Measurements from ENCODE around the gene MAP4K1.

DNA sequence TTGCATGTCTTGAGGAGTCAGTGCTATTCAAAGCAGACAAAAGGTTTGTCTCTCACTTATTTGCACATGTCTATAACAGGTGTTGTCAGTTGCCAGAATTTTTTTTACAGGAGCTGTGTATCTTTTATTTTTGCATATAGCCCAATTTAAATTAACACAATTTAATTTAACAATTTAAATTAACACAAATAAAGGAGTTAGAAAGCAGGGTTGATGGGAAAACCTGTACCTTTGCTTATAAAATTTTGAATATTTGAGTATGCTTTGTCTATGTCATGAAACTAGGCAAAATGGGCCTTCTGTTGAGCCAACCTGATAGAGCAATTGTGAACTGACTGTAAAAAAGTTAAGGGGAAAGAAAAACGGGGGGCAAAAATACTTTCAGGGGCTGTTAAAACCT, 78.0 kb downstream of the MAP4K1 start:
- TF ChIP-seq, protein P1, sequence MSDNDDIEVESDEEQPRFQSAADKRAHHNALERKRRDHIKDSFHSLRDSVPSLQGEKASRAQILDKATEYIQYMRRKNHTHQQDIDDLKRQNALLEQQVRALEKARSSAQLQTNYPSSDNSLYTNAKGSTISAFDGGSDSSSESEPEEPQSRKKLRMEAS (IDR thresholded peaks at IDR 0.05): no peak
- TF ChIP-seq YY1 (IDR thresholded peaks at IDR 0.05; ENCODE audit: low read depth): no peak
- TF ChIP-seq EP300 (IDR thresholded peaks at IDR 0.05; ENCODE audit: borderline replicate concordance): no peak
